GM18499 (cell line): ENCODE data around the gene AIF1L.
A peak's percentile ranks its signal among the peaks of the same experiment; 100 is the strongest.

Experiments used
- ATAC-seq: cut with Tn5 transposase; IDR thresholded peaks from one replicate; pipeline ENCODE4 v1.9.1; 2021; ENCODE audit warnings: moderate number of reproducible peaks; ENCODE audit not compliant: insufficient read depth, unreplicated experiment

AIF1L gene

GRCh38 chr9:131117121-131117761 lies 20.9 kb downstream of the AIF1L start:
- ATAC-seq, result no peak

- ATAC-seq, result no peak
These were observed 21.4 kb downstream of the AIF1L start for GRCh38 chr9:131117762-131118145.

GRCh38 chr9:131119600-131119999 lies 23.3 kb downstream of the AIF1L start:
- ATAC-seq, result no peak

- no peak for ATAC-seq
These were observed 24.4 kb downstream of the AIF1L start for GRCh38 chr9:131120620-131121228.

DNA sequence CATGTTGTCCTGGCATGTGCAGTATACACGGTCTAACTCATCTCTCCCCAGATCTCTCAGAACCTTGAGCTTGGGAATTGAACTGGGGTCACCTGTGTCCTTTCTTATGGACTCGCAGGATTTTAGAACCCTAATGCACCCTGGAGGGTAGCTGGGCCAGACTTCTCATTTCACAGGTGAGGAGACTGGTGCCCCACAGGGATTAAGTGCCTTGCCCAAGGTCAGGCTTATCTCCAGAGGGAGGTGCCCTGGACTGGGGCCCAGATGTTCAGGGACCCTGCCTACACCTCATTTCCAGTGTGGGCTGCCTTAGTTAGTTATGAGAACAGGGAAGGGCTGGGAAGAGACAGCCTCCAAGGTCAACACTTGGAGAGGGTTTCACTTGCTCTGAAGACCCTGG lies 25.0 kb downstream of the AIF1L start:
- ATAC-seq, result no peak

GRCh38 chr9:131122158-131122557 lies 25.8 kb downstream of the AIF1L start:
- ATAC-seq, result no peak

DNA sequence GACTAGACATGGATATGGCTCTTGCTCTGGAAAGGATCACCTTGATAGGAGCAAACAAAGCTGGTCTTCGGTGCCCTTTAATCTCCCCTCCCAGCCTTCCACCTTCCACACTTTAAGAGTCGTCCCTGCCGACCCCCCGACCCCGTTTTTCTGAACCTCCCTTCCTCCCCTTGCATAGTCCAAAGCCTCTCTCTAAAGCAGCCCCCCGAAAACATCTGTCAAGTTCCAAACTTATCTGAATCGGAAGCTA lies 28.6 kb downstream of the AIF1L start:
- no peak for ATAC-seq

DNA sequence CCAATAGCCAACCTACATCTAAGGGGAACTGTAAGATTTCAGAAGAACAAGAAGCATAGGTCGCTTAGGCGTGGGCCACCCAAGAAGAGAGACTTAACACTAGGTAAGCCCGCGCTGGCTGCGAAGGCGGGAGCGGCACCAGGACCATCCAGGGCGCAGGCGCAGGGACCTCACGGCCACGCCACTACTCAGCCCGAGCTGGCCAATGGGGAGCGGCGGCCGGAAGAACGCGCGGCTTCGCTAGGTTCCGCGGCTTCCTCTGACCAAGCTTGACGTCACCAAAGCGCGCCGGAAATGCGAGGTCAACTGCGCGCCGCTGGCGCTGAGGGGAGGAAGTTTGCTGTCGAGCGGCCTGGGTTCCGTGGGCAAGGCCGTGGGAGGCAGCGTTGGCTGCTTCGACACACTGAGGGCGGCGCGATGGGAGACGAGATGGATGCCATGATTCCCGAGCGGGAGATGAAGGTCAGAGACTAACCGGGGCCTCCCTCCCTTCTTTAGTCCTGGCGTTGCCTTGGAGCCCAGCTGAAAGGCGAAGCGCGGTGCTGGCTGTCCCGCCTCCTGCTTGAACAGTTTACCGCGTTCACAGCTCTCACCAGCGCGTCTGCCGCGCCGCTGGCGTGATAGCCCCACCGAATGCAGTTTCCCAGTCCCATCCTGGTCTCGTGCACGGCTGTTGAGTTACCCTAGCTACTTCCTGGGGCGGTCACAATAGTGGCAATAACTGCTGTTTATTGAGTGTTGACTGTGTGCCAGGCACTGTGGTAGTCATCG lies 29.1 kb downstream of the AIF1L start, which contains the start of gene NUP214:
Gene NUP214, plus strand, starts transcription at position 299 of the 771 bp plus-strand sequence. Its CDS starts 119 bp downstream, at position 418.
- peak; percentile 78 for ATAC-seq

DNA sequence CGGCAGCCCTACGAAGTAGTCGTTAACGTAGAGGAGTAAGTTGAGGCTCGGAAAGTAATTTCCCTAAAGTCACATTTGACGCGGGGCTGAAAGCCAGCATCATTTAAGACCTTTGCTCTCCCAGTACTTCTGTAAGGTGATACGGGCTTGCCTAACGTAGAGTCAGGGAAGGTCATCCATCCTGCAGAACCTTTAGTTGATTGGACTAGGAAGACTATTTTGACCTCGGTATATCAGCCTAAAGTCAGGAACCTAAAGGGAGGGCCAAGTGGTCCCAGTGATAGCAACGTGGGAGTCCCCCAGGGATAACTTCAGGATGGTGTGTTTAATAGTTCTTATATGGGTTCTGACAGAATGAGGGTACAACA lies 29.7 kb downstream of the AIF1L start:
- ATAC-seq, result peak; percentile 6

GRCh38 chr9:131129183-131129582 lies 32.9 kb downstream of the AIF1L start:
- ATAC-seq, result no peak

DNA sequence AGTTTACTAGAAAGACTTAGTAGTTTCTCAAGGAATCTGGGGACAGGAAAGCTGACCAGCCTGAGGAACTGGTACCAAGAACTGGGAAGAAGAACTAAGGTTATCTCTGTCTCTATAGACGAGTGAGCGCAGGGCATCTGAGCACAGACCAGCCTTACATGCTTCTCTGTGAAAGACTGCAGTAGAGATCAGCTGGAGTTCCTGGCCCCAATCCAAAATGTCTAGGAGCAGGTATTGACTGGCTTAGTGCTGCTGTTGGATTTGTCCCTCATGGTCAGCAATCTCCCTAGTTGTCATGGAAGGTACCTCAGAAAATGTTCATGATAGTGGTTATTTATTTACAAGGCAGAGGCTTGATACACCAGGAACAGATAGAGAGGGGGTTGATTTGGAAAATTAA lies 42.3 kb downstream of the AIF1L start:
- no peak for ATAC-seq

DNA sequence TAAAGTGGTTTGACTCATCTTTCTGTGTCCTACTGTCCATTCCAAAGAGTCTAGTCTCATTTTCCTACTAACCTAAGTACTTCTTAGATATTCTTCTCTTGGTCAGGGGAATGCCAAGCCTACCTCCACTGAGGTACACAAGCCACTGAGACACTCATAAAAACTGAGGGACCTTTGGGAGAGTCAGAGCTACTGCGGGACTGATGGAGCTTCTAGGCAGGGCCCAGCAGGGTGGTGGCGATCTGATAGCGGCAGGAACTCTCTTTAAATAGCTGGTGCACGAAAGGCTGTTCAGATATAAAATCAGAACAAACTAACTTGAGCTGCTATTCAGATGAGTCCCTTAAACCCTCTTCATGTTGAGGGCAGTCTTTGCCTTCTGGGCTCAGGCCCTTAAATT lies 43.8 kb downstream of the AIF1L start:
- no peak for ATAC-seq

- no peak for ATAC-seq
These were observed 44.2 kb downstream of the AIF1L start for GRCh38 chr9:131140550-131140949.

- ATAC-seq, result no peak
These were observed 45.8 kb downstream of the AIF1L start for GRCh38 chr9:131142160-131142559.

DNA sequence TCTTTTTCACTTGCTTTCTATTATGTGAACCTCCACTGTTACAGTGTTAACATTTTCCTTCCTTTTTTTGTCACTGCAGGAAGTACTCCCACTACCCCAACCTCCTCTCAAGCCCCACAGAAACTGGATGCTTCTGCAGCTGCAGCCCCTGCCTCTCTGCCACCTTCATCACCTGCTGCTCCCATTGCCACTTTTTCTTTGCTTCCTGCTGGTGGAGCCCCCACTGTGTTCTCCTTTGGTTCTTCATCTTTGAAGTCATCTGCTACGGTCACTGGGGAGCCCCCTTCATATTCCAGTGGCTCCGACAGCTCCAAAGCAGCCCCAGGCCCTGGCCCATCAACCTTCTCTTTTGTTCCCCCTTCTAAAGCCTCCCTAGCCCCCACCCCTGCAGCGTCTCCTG lies 47.9 kb downstream of the AIF1L start:
- ATAC-seq, result no peak

DNA sequence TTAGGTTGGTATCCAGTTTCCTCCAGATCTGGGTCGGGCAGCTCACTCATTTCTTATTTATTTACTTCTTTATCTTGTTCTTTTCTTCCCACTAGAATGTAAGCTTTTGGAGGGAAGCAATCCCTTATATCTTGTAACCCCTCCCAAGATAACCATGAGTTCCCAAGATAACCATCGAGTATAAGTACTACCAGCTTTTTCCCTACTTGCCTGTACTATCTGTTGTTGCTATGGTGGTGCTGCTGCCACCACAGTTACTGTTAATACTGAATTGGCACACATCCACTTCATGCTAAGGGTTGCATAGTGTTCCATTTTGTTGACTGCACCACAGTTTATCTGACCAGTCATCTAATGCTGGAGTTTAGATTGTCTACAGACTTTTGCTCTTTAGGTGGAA lies 48.9 kb downstream of the AIF1L start:
- ATAC-seq, result no peak

- no peak for ATAC-seq
These were observed 49.9 kb downstream of the AIF1L start for GRCh38 chr9:131146186-131146585.

- ATAC-seq, result no peak
These were observed 51.9 kb downstream of the AIF1L start for GRCh38 chr9:131148276-131148675.

- ATAC-seq, result no peak
These were observed 52.8 kb downstream of the AIF1L start for GRCh38 chr9:131148966-131149687.

- no peak for ATAC-seq
These were observed 53.3 kb downstream of the AIF1L start for GRCh38 chr9:131149688-131150053.

DNA sequence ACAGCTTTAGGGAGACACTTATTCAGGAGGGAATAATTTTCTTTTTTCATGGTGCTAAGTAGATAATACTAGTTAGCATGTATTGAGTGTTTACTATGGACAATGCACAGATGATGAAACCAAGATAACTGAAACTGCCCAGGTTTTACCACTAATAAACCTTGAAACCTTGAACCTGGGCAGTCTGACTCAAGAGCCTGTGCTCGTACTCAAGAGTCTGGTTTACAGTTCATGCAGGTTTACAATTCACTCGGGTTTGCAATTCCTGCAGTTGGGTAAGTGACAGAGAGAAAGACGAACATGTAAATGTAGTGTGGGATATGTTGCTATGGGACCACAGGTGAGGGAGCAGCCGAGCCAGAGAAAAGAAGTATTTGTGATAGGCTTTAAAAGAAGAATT lies 57.3 kb downstream of the AIF1L start:
- no peak for ATAC-seq
